Breast epithelium (tissue), 3 donors: ENCODE measurements around the gene DLEC1.

Source experiments
- POLR2A ChIP-seq: fragments of 450-650 bp; IDR thresholded peaks from one replicate; pipeline ENCODE4 v1.6.1; 2016; ENCODE audit warnings: antibody characterized with exemption, mild to moderate bottlenecking, moderate library complexity
- TF ChIP-seq, protein P1 (sequence below), 3 donors: fragments of 450-650 bp; IDR thresholded peaks; one replicate each; pipeline ENCODE4 v1.5.1; 2016 to 2017; ENCODE audit warnings: antibody characterized with exemption in 3 of 3, mild to moderate bottlenecking in 3 of 3, moderate library complexity in 3 of 3

DNA sequence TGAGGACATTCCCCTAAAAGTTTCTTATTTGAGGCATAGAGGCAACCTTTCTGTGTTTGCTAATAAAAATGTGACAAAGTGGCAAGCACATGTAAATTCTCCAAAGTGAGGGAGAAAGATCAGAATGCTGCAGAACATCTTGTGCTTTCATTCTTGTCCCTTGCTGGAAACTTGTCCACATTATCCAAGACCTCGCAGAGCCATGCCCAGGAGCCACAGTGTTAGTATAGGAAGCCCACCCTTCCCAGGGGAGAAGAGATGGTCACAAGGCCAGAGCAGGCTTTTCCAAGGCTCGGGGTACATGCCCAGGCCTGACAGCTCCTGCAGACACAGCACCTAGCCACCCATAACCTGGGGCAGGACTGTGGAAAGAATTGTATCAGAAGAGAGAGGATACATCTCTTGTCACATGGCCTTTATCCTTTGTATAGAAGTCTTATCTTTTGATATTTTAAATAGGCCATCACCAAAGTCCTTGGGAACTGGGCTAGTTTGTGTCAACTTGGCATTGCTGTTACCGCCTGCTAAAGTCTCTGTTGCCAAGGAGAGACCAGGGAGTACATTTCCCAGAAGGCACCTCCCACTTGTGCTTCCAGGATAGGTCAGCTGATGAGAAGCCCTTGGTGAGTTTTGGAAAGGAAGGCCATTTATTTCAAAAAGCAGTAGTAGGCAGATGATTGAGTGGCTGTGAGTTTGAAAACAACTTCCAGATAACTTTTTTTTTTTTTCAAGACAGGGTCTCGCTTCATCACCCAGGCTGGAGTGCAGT lies 10.5 kb downstream of the DLEC1 start:
- TF ChIP-seq, protein P1, sequence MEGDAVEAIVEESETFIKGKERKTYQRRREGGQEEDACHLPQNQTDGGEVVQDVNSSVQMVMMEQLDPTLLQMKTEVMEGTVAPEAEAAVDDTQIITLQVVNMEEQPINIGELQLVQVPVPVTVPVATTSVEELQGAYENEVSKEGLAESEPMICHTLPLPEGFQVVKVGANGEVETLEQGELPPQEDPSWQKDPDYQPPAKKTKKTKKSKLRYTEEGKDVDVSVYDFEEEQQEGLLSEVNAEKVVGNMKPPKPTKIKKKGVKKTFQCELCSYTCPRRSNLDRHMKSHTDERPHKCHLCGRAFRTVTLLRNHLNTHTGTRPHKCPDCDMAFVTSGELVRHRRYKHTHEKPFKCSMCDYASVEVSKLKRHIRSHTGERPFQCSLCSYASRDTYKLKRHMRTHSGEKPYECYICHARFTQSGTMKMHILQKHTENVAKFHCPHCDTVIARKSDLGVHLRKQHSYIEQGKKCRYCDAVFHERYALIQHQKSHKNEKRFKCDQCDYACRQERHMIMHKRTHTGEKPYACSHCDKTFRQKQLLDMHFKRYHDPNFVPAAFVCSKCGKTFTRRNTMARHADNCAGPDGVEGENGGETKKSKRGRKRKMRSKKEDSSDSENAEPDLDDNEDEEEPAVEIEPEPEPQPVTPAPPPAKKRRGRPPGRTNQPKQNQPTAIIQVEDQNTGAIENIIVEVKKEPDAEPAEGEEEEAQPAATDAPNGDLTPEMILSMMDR (IDR thresholded peaks at IDR 0.05), result no peak
- no peak for TF ChIP-seq POLR2A
